ENCODE results near the gene NCK2.

Gene NCK2

GRCh38 chr2:105864262-105864661 lies 119.5 kb downstream of the NCK2 start:
- Histone ChIP-seq H3K4me3 (no peak overlapping the region), H3K27ac (no peak overlapping the region), H3K4me1 (peaks cover 0 to 32% (median 13%) of the 10 kb centered on the region in 4 donors), H3K36me3 (no peaks in the 10 kb centered on the region), H3K27me3 (no peaks in the 10 kb centered on the region), H3K9me3 (no peaks in the 10 kb centered on the region)
- no peak for TF ChIP-seq CTCF (IDR thresholded peaks at IDR 0.05)
- intact Hi-C loops (cut with DNase I; ENCODE audit: low total_unique reads), result no loop called here
- no peak for DNase-seq

- Histone ChIP-seq H3K9me3 (no peaks in the 10 kb centered on the region), H3K27me3 (no peaks in the 10 kb centered on the region), H3K4me1 (peaks cover 0 to 32% (median 12%) of the 10 kb centered on the region in 4 donors), H3K27ac (no peak overlapping the region), H3K36me3 (no peaks in the 10 kb centered on the region), H3K4me3 (no peak overlapping the region)
- TF ChIP-seq CTCF (IDR thresholded peaks at IDR 0.05), result no peak
- no peak for DNase-seq
- intact Hi-C loops (cut with DNase I; ENCODE audit: low total_unique reads), result no loop called here
Measured at GRCh38 chr2:105865222-105865913, 120.7 kb downstream of the NCK2 start.

GRCh38 chr2:105866216-105867185 lies 121.8 kb downstream of the NCK2 start:
- no peak for DNase-seq
- no peaks in the 10 kb centered on the region for H3K36me3 ChIP-seq
- no peaks in the 10 kb centered on the region for H3K27me3 ChIP-seq
- H3K4me1 ChIP-seq, result peaks cover 0 to 32% (median 12%) of the 10 kb centered on the region in 4 donors
- H3K9me3 ChIP-seq, result no peaks in the 10 kb centered on the region
- no peak for TF ChIP-seq CTCF (IDR thresholded peaks at IDR 0.05)
- H3K27ac ChIP-seq, result no peak overlapping the region
- no peak overlapping the region for H3K4me3 ChIP-seq
- intact Hi-C loops (cut with DNase I; ENCODE audit: low total_unique reads), result no loop called here

GRCh38 chr2:105867587-105867986 lies 122.9 kb downstream of the NCK2 start:
- H3K27ac ChIP-seq, result no peak overlapping the region

GRCh38 chr2:105868060-105868459 lies 123.3 kb downstream of the NCK2 start:
- intact Hi-C loops (cut with DNase I; ENCODE audit: low total_unique reads), result no loop called here
- no peak for DNase-seq
- no peak overlapping the region for H3K27ac ChIP-seq
- H3K4me3 ChIP-seq, result no peak overlapping the region
- H3K27me3 ChIP-seq, result no peaks in the 10 kb centered on the region
- H3K36me3 ChIP-seq, result no peaks in the 10 kb centered on the region
- TF ChIP-seq CTCF (IDR thresholded peaks at IDR 0.05), result no peak
- peaks cover 0 to 33% (median 12%) of the 10 kb centered on the region in 4 donors for H3K4me1 ChIP-seq
- no peaks in the 10 kb centered on the region for H3K9me3 ChIP-seq

More at GRCh38 chr2:105867587-105867986, 122.9 kb downstream of the NCK2 start:
- DNase-seq, result no peak
- Histone ChIP-seq H3K27me3 (no peaks in the 10 kb centered on the region), H3K9me3 (no peaks in the 10 kb centered on the region), H3K4me3 (no peak overlapping the region), H3K4me1 (peaks cover 0 to 32% (median 12%) of the 10 kb centered on the region in 4 donors), H3K36me3 (no peaks in the 10 kb centered on the region)
- TF ChIP-seq CTCF (IDR thresholded peaks at IDR 0.05), result no peak
- intact Hi-C loops (cut with DNase I; ENCODE audit: low total_unique reads), result no loop called here

All from tibial artery (tissue), 4 donors.